ENCODE data around the gene SLC26A2. TPM values are rescaled to one million over a fixed set of nuclear protein-coding genes. Genes with fewer than 3 reads are reported as not detected.
"Not testable (repeated sequence)": the region's sequence is repeated elsewhere in the genome, so short reads cannot be mapped to it uniquely, and the experiment has no call there.

SLC26A2 gene
- total RNA-seq, 2 donors from 2014 or later, result 8.6 to 10.1 TPM

GRCh38 chr5:149941795-149942194, 18.8 kb upstream of the SLC26A2 start:
- Mint-ChIP-seq H3K27ac (no peak overlapping the region), H3K27me3 (peaks cover 6 to 9% of the 10 kb centered on the region in 2 donors), H3K4me3 (no peak overlapping the region), H3K36me3 (no peaks in the 10 kb centered on the region), H3K4me1 (ENCODE audit: low read depth in 2 of 2) (peaks cover 0 to 6% of the 10 kb centered on the region in 2 donors), H3K9me3 (no peaks in the 10 kb centered on the region)
- no peak for ATAC-seq
- DNase-seq (ENCODE audit: low spot score), result no peak

DNA sequence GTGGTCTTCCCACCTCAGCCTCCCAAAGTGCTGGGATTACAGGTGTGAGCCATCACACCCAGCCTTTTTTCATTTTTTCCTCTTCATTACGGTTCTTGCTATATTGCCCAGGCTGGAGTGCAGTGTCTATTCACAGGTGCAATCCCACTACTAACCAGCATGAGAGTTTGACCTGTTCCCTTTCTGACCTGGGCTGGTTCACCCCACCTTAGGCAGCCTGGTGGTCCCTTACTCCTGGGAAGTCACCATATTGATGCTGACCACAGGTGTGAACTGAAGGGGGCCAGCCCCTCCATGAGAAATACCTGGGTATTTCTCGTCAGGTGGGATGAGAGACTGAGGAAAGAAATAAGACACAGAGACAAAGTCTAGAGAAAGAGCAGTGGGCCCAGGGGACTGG, 18.4 kb upstream of the SLC26A2 start:
- no peak overlapping the region for H3K27ac Mint-ChIP-seq
- H3K4me1 Mint-ChIP-seq (ENCODE audit: low read depth in 2 of 2), result peaks cover 0 to 6% of the 10 kb centered on the region in 2 donors
- peaks cover 3 to 5% of the 10 kb centered on the region in 2 donors for H3K27me3 Mint-ChIP-seq
- DNase-seq (ENCODE audit: low spot score), result no peak
- H3K36me3 Mint-ChIP-seq, result no peaks in the 10 kb centered on the region
- ATAC-seq, result no peak
- H3K4me3 Mint-ChIP-seq, result no peak overlapping the region
- no peaks in the 10 kb centered on the region for H3K9me3 Mint-ChIP-seq

DNA sequence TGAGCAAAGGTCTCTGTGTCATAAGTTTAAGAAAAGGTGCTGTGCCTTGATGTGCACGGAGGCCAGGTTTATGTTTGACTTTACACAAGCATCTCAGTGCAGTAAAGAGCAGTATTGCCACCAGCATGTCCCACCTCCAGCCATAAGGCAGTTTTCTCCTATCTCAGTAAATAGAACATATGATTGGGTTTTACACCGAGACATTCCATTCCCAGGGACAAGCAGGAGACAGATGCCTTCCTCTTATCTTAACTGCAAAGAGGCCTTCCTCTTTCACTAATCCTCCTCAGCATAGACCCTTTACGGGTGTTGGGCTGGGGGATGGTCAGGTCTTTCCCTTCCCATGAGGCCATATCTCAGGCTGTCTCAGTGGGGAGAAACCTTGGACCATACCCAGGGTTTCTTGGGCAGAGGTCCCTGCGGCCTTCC, 17.8 kb upstream of the SLC26A2 start:
- not testable (repeated sequence) for H3K9me3 Mint-ChIP-seq; H3K4me3 Mint-ChIP-seq; H3K36me3 Mint-ChIP-seq; H3K4me1 Mint-ChIP-seq (ENCODE audit: low read depth in 2 of 2); H3K27me3 Mint-ChIP-seq; ATAC-seq; DNase-seq (ENCODE audit: low spot score); H3K27ac Mint-ChIP-seq

GRCh38 chr5:149943177-149943949, 17.2 kb upstream of the SLC26A2 start:
- not testable (repeated sequence) for H3K36me3 Mint-ChIP-seq; DNase-seq (ENCODE audit: low spot score); H3K4me3 Mint-ChIP-seq; H3K27me3 Mint-ChIP-seq; H3K27ac Mint-ChIP-seq; H3K9me3 Mint-ChIP-seq; ATAC-seq; H3K4me1 Mint-ChIP-seq (ENCODE audit: low read depth in 2 of 2)

DNA sequence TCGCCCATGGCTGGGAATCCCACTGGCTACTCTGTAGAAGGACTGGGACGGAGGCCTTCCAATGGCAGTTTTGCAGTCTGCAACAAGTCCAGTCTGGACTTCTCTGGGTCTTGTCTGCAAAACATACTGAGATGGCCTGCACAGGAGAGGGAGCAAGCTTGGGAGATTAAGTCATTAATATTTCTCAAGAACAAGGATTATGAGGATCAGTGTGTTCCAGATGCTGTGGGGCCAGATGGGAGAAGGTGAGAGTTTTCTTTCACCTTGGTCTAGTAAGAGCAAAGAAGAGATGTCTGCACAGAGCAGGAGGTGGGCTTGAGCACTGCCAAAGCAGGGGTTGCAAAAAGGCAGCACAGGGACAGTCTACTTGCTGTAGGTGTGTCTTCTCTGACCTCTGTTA, 15.9 kb upstream of the SLC26A2 start, which contains the start of gene PDE6A:
Gene PDE6A (minus strand): TSS at position 128 of the 400 bp plus-strand sequence. CDS start 120 bp downstream, at position 8.
- ATAC-seq (no peak), DNase-seq (ENCODE audit: low spot score) (no peak)
- H3K36me3 Mint-ChIP-seq, result no peaks in the 10 kb centered on the region
- H3K27ac Mint-ChIP-seq, result no peak within 1 kb of the TSS
- peaks cover 0 to 6% of the 10 kb centered on the region in 2 donors for H3K4me1 Mint-ChIP-seq (ENCODE audit: low read depth in 2 of 2)
- H3K9me3 Mint-ChIP-seq, result no peaks in the 10 kb centered on the region
- H3K4me3 Mint-ChIP-seq, result no peak within 1 kb of the TSS
- peaks cover 10 to 13% of the 10 kb centered on the region in 2 donors for H3K27me3 Mint-ChIP-seq

DNA sequence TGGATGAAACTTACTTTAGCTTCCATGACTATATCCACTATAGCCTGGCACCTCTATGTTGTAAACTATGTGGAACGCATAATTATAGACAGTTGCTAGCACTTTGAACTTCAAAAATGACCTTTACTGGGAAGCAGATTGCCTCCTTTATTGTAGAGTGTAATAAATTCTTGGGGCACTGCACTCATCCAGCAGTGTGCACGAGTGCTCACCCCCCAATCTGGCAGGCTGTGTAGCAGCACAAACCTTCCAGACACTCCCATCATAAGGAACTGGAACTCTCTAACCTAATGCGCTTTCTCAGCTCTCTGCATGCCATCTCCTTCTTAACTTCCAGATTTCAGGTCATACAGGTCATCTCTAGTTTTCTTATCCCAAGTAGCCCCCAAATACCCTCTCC, 14.4 kb upstream of the SLC26A2 start:
- no peaks in the 10 kb centered on the region for H3K9me3 Mint-ChIP-seq
- ATAC-seq, result no peak
- peaks cover 13 to 15% of the 10 kb centered on the region in 2 donors for H3K27me3 Mint-ChIP-seq
- H3K36me3 Mint-ChIP-seq, result no peaks in the 10 kb centered on the region
- H3K4me3 Mint-ChIP-seq, result no peak overlapping the region
- H3K4me1 Mint-ChIP-seq (ENCODE audit: low read depth in 2 of 2), result no peaks in the 10 kb centered on the region
- no peak for DNase-seq (ENCODE audit: low spot score)
- H3K27ac Mint-ChIP-seq, result no peak overlapping the region

- Mint-ChIP-seq H3K36me3 (no peaks in the 10 kb centered on the region), H3K4me3 (no peak overlapping the region), H3K9me3 (no peaks in the 10 kb centered on the region), H3K27me3 (peaks cover 8 to 15% of the 10 kb centered on the region in 2 donors), H3K27ac (no peak overlapping the region), H3K4me1 (ENCODE audit: low read depth in 2 of 2) (no peaks in the 10 kb centered on the region)
- ATAC-seq (no peak), DNase-seq (ENCODE audit: low spot score) (no peak)
These were observed 11.6 kb upstream of the SLC26A2 start for GRCh38 chr5:149948993-149949392.

GRCh38 chr5:149951138-149951749, 9.3 kb upstream of the SLC26A2 start:
- H3K9me3 Mint-ChIP-seq, result no peaks in the 10 kb centered on the region
- no peaks in the 10 kb centered on the region for H3K4me1 Mint-ChIP-seq (ENCODE audit: low read depth in 2 of 2)
- no peak overlapping the region for H3K4me3 Mint-ChIP-seq
- peaks cover 8 to 15% of the 10 kb centered on the region in 2 donors for H3K27me3 Mint-ChIP-seq
- no peak for DNase-seq (ENCODE audit: low spot score)
- ATAC-seq, result no peak
- no peak overlapping the region for H3K27ac Mint-ChIP-seq
- no peaks in the 10 kb centered on the region for H3K36me3 Mint-ChIP-seq

DNA sequence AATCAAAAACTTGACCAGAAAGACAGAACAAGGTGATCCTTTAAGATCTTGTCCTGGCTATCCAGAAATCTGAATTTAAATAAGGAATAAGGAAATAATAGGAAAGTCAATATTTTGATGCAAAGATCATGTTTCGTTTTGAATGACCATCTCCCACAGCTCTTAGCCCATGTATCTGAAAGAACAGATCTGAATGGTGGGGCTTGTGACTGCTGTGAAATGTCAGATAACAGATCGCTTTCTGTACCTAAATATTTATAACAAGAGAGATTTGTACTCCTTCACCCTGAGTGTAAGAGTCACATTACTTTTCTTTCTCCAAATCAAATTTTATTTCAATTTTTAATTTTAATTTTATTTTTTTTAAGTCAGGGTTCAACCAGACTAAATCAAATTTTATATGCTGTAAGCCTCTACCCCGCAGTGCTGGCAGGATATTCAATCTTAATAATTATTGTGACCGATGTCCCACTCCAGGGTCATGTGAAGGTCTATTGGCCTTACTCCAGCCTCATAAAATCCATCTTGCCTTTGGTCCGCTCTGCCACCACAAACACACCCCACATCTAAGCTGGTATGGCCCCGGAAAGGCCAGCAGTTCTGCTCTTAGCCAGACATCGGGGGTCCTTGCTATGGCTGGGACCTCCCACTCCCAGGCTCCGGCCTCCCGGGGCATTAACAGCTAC, 7.0 kb upstream of the SLC26A2 start:
- no peak overlapping the region for H3K27ac Mint-ChIP-seq
- H3K36me3 Mint-ChIP-seq, result no peaks in the 10 kb centered on the region
- no peaks in the 10 kb centered on the region for H3K9me3 Mint-ChIP-seq
- no peak for DNase-seq (ENCODE audit: low spot score)
- no peak overlapping the region for H3K4me3 Mint-ChIP-seq
- peaks cover 3 to 13% of the 10 kb centered on the region in 2 donors for H3K27me3 Mint-ChIP-seq
- H3K4me1 Mint-ChIP-seq (ENCODE audit: low read depth in 2 of 2), result no peaks in the 10 kb centered on the region
- no peak for ATAC-seq

GRCh38 chr5:149954798-149955197, 5.8 kb upstream of the SLC26A2 start:
- Mint-ChIP-seq H3K9me3 (no peaks in the 10 kb centered on the region), H3K36me3 (no peaks in the 10 kb centered on the region), H3K27me3 (peaks cover 0 to 7% of the 10 kb centered on the region in 2 donors), H3K27ac (no peak overlapping the region), H3K4me3 (no peak overlapping the region), H3K4me1 (ENCODE audit: low read depth in 2 of 2) (peaks cover 6 to 7% of the 10 kb centered on the region in 2 donors)
- ATAC-seq (no peak), DNase-seq (ENCODE audit: low spot score) (no peak)

DNA sequence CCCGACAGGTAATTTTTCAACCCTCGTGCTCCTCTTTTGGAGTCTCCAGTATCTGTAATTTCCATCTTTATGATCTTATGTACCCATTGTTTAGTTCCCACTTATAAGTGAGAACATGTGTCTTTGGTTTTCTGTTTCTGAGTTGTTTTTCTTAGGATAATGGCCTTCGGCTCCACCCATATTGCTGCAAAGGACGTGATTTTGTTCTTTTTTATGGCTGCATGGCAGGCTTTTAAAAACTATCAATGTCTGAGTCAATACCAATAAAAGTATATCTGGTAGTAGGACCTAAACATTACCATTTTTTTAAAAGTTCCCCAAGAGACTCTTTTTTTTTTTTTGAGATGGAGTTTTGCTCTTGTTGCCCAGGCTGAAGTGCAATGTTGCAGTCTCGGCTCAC, 3.9 kb upstream of the SLC26A2 start:
- H3K4me1 Mint-ChIP-seq (ENCODE audit: low read depth in 2 of 2), result peaks cover 19 to 21% of the 10 kb centered on the region in 2 donors
- no peak overlapping the region for H3K27ac Mint-ChIP-seq
- DNase-seq (ENCODE audit: low spot score), result no peak
- H3K27me3 Mint-ChIP-seq, result peaks cover 0 to 2% of the 10 kb centered on the region in 2 donors
- no peak for ATAC-seq
- no peak overlapping the region for H3K4me3 Mint-ChIP-seq
- no peaks in the 10 kb centered on the region for H3K9me3 Mint-ChIP-seq
- no peaks in the 10 kb centered on the region for H3K36me3 Mint-ChIP-seq

DNA sequence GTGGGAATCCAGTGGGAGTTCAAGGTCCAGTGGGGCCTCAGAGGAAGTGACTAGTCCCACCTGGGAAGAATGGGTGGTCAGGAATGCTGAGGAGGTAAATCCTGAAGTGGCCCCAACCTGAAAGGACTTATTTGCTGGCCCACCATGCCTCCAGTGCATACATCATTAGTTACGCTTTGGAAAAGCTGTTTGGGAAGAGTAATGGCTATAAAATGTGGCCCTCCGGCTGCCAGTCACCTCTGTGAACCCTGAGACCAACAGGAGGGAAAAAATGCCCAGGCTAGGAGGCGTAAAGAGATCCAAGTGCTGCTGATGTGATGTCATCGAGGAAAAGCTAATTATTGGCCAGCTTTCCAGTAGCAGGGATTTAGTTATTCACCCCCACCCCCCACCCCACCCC, 2.7 kb upstream of the SLC26A2 start:
- no peak for ATAC-seq
- peaks cover 4% of the 10 kb centered on the region for H3K36me3 Mint-ChIP-seq

DNA sequence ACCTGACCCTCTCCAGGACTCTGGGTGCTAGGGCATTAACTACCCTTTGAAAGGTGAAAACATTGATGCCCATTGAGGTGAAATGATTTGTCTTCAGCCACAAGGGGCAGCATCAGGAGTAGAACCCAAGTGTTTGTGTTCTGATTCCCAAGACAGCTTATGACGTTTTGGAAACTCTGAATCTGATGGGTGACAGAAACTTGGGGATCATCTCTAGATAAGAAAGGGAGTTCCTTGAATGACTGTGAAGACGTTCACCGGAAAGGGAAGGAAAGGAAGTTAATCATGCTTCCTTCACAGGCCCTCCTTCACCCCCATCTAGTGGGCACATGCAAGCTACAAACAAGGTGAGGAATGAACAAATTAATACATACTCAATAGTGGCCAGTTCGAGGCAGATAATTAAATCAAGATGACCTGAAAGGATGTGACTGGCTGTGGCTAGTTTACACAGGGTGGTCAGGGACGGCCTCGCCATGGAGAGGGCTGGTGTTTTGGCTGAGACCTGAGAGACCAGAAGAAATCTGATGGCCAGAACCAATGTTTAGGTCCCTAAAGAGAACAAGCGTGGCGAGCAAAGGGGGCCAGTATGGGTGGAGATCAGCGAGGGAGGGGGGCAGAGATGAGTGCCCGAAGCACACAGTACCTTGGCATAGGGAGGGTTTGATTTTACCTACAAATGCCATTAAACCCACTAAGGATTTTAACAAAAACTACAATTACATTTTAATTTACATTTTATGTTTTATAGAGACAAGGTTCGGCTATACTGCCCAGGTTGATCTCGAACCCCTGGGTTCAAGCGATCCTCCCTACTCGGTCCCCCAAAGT, 937 bp upstream of the SLC26A2 start:
- peak overlapping the region; percentile 97 for H3K4me3 Mint-ChIP-seq
- H3K9me3 Mint-ChIP-seq, result no peaks in the 10 kb centered on the region
- peaks cover 0 to 2% of the 10 kb centered on the region in 2 donors for H3K27me3 Mint-ChIP-seq
- DNase-seq (ENCODE audit: low spot score) (no peak), ATAC-seq (no peak)
- H3K4me1 Mint-ChIP-seq (ENCODE audit: low read depth in 2 of 2), result peaks cover 32 to 34% of the 10 kb centered on the region in 2 donors
- peak overlapping the region; percentile 95 to 98 for H3K27ac Mint-ChIP-seq
- H3K36me3 Mint-ChIP-seq, result peaks cover 6% of the 10 kb centered on the region

More for the DNA sequence above, 2.7 kb upstream of the SLC26A2 start:
- peaks cover 0 to 2% of the 10 kb centered on the region in 2 donors for H3K27me3 Mint-ChIP-seq
- DNase-seq (ENCODE audit: low spot score), result no peak
- no peak overlapping the region for H3K4me3 Mint-ChIP-seq
- peaks cover 31 to 33% of the 10 kb centered on the region in 2 donors for H3K4me1 Mint-ChIP-seq (ENCODE audit: low read depth in 2 of 2)
- no peak overlapping the region for H3K27ac Mint-ChIP-seq
- no peaks in the 10 kb centered on the region for H3K9me3 Mint-ChIP-seq
